Right forelimb (tissue), 1 donor: ENCODE data around the gene MAD1L1.

Experiments used
- DNase-seq: peaks from one replicate; pipeline ENCODE4 v3.0.0-alpha.2; 2018

MAD1L1 gene

DNA sequence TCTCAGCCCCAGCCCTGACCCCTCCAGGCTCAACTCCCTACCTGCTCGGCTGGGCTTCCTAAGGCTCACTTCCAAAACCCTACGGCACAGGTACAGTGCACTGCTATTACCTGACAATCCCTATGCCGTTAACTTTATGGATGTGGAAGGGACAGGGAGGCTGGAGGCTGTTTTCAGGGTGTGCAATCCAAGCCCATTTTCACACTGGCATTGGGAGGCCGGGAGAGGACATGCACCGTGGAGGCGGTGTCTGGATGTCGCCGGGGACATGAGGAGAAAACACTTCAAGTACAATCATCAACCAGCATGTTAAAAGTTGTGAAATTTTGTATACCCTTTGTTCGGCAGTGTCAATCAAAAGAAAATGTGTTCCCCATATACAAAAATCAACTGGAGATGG lies 80.1 kb downstream of the MAD1L1 start:
- DNase-seq, result no peak

DNA sequence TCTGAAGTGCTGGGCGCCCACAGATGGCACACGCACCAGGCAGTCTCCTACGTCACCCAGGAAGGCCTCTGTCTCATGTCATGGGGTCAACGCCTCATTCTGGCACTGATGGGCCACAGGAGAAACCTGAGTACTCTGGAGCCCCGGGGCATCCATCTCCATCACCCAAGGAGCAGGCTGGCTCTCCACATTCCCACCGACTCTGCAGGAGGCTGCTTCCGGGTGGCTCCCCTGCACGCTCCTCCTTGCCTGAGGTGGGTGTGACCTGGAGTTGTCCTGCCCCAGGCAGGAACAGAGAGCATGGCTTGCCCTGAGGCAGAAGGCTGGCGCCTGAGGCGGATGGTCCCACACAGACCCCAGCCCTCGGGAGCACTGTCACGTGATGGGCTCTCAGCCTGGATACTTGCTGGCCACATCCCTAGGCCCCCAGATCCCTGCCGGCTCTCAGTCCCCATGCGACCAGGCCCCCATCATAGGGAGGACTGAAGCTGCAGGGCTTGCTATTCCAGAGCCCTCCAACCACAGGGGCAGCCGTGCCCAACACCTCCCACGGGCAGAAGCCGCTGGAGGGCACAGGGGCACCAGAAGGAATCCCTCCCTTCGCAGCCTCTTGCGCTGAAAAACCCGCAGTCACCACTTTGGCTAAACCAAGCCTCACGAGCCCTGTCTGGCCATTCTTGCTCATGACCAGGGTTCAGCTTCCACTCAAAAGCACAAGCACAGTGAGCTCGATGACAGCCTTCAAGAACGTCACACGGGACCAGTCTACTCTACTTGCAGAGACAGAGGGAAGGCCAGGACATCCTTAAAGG lies 80.7 kb downstream of the MAD1L1 start:
- no peak for DNase-seq

DNA sequence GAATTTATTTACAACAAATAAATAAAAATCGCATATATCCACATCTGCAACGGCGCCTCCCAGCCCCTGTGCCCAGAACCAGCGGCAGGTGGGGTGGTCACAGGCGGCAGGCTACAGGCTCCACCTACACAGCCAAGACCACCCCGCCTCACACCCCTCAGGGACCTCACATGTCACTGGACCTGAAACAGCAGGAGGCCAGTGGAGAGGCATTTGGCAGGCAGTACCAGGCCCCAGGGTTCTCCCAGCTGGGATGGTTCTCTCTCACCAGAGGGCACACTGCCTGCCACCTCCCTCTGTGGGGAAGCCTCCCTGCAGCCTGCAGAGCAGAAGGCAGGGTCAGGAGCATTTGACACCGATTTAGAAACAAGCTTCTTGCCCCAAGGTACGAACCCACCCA lies 81.5 kb downstream of the MAD1L1 start:
- no peak for DNase-seq

DNA sequence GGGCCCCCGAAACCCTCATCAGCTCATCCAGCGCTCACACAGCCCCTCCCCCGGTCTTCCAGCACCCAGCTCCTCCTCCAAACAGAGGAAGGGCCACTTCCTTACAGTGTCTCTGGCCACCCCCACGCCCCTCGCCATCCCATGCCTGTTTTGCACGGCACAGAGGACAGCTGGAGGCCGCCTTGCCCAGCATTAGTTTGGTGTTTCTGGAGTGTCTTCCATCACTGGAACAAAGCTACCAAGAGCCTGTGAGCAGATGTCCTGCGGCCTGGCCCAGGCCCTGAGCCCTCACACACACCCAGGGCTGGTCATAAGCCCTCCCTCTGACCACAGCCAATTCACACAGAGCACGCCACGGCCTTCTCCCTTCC lies 82.3 kb downstream of the MAD1L1 start:
- DNase-seq, result no peak

DNA sequence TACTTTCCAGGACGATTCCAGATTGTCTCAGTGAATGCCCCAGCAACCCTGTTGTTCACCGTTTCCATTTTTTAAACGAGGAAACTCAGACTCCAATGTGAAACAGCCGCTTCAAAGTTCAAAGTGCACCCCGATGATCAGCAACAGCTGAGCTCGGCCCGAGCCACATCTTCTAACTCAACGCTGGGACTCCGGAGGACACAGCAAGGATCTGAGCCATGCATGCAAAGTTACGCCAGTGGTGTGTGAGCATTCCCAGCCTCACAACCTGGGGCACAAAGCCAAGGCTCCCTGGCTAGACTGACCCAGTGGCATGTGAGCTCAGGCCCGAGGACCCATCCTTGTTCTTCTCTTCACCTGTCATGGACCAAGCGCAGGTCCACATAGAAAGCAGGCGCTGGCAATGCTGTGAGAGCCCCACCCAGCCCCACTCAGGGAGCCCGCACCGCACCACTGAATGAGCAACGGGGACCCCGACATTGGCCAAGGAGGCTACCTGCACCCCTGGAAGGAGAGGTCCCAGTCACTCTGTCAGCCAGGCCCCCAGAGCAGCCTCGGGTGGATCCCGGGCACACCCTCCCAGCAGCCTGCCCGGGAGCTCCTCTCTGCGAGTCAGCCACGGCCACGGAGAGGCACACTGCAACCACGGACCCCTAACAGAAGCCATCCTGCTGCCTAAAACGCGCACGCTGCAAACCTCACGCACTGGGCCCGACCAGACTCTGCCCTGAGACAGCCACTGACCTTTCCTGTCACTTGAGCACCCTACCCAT lies 82.9 kb downstream of the MAD1L1 start:
- no peak for DNase-seq

DNA sequence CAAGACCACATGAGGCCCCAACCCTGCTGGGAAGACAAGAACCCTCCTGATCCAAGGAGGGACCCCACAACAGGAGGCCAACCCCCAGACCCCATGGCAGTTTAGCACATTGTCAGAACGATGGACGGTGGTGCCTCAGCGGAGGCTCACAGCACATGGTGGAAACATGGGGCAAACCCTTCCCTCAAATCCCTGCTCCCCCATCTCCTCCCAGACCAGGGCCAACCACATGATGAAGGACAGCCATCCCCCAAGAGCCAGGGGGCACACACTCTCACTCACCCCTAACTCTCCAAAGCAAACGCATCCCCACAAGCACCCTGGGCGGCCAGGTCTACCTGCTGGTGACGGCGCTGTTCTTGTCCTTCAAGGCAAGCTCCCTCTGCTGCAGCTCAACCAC lies 83.9 kb downstream of the MAD1L1 start:
- DNase-seq, result no peak

DNA sequence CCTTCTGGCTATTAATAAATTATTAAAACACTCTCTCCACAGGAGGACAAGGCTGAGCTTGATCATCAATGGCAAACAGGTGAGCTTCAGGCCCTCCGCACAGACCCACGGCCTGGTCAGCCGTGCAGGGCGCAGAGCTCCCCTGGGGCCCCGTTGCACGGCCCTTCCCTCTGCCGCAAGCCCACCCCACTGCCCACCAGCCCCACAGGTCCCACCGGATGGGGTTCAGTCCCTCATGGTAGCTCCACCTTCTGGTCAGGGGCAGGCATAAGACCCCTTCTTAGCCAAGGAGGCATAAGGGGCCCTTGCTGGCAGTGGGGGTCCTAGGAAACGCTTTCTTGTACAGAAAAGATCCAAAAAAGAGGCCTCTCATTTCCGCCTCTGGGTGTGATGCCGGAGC lies 84.6 kb downstream of the MAD1L1 start:
- no peak for DNase-seq

DNA sequence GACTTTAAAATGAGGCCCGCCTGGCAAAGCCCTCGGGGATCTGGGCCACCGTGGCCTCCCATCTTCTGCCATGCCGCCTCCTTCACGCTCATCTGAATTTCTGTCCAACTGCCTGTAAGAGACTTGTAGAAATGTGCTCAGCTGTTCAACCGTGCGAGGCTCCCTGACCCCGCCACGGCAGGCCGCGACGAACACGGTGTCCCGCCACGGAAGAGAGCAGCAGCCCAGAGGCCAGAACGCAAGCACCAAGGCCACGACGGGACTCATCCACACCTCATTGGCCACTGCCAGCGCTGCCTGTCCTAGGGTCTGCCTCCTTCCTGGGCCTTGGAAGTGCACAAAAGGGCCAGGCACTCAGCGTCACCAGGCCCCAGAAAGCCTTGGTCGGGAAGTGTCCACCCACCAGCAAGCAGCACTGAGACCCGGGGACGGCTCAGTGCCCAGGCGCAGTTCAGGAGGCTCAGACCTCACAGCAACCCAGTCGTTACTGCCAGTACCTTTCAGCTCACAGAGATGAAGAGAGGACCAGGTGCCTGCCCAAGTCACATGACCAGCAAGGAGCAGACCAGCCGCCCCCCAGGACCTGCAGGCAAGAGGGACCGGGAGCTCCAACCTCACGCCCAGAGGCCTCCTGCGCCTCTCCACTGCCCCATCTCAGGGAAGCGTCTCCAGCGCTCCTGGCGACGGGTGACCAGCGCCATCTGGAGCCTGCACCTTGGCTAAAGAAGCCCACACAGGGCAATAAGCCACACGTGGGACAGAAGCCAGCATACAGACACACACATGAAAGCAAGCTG lies 85.9 kb downstream of the MAD1L1 start:
- no peak for DNase-seq

DNA sequence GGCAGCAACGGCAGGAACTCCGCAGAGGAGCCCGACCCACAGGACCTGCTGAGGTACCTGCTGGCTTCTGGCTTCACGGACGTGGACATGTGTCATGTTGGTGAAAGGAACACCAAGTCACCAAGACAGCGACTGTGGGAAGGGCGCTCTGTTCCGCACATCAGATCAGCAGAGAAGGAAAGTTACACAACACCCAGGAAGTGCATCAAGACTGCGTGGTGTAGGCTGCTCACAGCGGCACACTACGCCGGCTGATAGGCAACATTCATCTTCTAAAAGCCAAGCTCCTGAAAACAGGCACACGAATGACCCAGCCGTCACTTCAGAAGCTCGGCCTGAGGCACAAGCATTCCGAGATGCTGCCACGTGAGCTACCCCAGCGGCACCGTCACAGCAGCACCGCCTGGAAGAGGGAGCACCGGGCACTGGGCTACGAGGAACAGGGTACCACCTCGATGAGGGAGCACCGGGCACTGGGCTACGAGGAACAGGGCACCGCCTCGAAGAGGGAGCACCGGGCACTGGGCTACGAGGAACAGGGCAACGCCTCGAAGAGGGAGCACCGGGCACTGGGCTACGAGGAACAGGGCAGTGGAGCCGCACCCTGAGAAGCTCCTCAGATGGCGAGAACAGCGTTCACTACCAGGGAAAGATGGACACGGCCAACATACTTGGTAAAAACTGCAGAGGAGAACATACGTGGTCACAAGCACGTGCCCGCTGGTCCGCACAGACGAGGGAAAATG lies 86.7 kb downstream of the MAD1L1 start:
- no peak for DNase-seq

DNA sequence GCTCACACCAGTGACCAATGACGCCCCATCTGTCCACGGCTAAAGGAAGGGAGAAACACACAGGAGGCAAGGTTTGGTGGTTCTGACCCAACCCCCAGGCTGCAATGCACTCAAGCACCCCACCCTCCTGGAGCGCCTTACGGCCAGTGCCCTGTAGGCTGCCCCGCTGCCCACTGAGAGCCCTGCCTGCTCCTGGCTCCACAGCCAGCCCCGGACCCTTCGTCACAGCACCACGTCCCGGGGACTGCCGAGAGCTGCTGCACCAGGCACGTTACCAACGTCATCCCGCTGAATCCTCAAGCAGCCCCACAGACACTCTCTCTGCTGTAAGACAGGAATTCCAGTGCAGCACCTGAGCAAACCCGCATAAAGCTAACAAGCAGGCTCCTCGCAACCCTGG lies 87.8 kb downstream of the MAD1L1 start:
- no peak for DNase-seq

DNA sequence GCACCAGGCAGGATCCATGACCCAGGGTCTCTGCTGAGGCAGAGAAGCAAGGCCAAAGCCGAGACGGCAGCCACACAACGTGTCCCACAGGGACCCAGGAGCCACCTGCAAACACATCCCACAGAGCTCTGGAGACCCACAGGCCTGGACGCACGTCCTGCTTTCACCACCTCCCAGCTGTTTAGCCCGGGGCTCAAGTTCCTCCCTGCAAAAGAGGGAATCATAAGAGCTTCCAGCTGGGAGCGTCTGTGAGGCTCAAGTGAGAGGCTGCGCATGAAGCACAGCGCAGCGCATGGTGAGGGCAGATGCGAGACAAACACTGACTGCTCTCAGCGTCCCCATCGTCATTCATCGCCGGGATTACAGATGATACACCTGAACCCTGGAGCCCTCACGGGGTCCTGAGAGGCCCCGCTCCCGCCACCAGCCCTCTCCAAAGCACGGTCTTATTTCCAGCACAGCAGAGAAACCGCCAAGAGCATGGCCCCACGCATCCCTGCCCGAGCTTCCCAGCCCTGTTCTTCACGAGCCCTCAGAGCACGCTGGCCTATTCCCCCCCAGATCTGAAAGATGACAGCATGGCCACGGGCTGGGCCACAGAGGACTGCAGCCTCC lies 88.7 kb downstream of the MAD1L1 start:
- DNase-seq, result no peak

DNA sequence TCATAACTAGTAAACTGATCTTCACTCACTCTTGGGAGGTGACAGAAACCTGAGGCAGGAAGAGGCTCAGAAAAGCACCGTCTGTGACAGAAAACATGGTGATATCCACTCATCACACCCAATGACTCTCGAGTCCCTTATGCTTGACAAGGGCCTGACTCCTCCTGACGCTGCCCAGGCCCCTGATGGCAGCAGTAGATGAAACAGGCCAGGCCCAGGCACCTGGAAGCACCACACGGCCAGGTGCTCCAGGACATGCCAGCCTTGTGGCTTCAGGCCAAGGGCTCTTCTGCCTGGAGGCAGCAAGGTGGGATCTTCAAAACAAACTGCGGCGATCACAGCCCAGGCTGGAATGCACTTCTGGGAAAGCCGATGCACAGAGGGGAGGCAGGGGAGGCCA lies 89.3 kb downstream of the MAD1L1 start:
- DNase-seq, result no peak

DNA sequence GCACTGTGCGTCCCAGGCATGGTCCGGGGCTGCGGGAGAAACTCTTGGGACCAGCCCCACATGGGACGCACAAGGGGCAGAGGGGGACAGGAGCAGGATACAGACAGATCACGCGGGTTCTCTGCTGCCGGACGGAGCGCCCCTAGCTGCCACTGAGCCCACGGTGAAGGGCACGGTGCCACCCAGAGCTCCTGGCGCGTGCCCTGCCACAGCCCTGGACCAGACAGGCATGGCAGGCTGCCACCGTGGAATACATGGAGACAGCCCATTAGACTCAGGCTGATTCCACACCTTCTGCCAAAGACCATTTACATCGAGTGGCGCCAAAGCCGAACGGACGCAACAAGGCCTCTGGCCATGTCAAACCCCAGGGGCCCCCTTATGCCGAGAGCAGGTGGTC lies 90.4 kb downstream of the MAD1L1 start:
- DNase-seq, result no peak

DNA sequence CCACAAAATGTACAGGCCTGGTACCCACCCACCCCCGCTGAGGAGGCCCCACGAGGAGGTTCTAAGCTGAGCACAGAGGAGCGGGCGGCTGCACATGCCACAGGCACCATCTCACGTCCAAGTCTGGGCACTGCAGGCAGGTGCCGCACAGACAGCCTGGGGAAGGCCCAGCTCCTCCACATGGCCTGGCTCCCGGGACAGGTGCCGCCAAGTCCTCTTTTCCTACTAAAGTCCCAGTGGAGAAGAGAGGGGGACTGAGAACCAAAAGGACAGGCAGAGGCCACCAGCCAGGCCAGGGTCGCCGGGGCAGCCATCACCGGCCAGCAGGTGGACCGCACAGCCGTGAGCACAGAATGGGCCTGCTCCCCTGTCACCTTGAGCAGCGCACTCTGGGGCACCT lies 91.1 kb downstream of the MAD1L1 start:
- DNase-seq, result no peak

DNA sequence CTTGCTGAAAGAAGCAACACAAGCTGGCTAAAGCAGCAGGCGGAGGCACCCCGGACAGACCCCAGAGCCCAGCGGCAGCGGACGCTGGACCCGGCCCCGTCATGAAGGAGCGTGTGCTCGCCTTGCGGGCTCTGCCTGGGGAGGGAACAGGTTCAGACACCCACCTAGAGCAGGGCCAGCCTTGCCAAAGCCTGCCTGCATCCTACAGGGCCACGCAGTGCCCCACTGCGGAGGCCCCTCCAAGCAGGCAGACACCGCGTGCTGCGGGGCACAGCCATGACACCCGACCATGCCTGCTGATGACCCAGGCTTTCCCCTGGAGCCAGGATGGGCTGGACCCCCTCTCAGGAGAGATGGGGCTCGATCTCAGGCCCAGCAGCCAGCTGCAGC lies 91.7 kb downstream of the MAD1L1 start:
- DNase-seq, result no peak

DNA sequence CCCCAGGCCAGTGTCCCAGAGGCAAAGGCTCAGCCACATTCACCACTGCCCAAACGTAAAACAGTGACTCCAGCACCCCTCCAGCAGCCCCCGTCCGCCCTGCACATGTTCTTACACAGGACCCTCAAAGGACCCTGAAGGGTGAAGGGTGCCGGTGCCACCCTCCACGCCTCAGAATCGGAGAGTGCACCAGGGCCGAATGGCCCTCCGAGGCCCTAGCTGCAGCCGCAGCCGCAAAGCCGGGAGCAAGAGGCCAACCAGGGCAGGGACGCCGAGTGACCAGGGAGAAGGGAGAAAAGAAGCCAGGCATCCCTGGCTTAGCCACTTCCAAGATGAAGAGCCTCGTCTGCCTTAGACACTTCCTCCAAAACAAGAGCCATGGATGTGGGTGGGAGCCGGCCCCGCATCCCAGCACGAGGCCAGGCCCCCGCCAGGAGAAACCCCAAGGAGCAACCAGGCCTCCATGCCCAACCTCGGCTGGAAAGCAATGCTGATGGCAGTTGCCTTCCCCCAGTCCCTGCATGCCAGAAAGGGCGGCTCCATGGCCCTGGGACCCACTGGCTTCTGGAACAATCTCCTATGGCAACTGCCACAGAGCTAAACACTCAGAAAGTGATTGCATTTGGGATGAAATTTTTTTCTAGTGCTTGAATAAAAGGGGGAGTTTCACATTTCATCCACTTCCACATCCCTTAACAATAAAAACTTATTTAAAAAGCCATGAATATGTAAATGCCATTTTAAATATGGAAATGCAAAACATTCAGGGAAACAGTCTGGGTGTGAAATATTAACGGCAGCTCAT lies 92.3 kb downstream of the MAD1L1 start:
- DNase-seq, result no peak

DNA sequence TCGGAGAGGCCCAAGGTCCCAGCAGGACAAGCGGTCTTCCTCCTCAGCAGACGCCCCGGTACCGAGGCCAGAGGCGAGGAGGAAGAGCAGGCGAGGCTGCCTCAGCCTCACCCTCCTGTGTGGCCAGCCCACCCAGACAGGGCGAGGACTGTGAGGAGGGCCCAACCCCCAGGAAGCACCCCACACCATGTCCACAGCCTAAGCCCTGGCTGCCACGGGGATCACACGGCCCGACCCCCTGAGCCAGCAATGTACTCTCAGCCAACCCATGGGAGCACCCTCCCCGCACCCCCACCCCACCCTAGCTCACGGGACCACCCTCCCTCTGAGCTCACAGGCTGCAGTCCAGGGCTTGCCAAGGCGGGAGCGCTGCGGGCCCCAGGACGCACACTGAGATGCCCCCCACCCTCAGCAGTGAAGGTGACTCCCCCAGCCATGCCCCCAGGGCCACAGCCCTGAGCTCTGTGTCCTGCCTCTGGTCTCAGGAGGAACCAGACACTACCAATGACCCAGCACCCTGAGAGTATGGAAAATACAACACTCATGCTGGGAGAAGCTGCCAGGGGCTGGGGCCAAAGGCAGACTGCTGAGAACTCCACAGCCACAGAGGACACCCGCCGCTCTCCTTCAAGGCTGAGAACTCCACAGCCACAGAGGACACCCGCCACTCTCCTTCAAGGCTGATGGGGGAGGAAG lies 93.6 kb downstream of the MAD1L1 start:
- DNase-seq, result no peak

DNA sequence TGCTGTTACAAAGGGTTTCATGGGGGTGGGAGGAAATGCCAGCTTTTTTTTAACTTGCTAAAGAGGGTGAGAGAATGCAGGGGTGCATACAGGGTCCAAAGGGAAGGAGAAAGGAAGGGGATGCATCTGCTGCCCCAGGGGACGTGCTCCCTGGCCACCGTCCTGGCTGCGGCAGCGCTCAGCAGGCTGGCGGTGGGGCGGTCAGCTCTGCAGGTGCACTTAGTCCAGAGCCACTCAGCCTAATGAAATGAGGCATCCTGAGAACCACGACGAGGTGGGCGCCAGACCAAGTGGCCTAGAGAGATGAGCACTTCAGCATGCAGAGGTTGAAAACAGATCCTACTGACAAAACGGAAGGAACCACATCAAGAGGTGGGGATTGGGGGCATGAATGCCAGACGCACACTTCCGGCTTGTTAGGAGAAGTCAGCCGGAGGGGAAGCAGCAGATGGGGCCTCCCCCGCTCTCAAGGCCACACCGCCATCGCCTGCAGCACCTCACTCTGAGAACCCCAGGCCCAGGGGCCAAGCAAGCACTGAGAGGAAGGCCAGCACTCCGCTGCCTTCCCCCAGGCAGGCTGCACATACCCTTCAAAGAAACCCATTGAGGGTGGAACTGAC lies 94.5 kb downstream of the MAD1L1 start:
- no peak for DNase-seq

DNA sequence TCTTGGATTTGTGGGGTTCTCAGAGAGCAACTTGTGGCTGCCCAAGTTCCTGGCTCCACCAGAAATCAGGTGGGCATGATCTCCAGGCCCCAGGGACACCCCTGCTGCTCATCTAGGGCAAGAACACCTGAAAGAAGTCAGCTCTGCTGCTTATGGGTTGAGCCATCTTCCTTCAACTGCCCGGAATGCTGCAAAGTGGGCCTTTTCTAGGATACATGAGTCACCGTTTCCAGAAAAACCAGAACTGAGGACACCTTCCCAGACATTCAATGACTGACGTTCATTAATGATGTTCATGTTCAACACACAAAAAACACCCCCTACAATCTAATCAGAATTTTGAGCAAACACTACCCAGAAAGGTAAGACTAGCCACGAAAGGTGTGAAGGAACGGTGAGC lies 98.0 kb downstream of the MAD1L1 start:
- DNase-seq, result no peak

DNA sequence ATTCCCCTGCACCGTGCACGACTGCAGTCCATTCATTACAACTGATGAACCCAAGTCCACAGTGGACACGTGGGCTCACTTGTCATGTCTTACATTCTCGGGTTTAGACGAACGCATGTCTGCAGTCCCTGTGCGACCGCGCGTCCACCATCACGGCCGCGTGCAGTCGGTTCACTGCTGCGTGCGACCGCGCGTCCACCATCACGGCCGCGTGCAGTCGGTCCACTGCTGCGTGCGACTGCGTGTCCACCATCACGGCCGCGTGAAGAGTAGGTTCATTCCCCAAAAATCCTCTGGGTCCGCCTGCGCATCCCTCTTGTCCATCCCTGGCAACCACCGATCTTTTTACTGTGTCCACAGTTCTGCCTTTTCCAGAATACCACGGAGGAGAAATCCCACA lies 100.5 kb downstream of the MAD1L1 start:
- no peak for DNase-seq

DNA sequence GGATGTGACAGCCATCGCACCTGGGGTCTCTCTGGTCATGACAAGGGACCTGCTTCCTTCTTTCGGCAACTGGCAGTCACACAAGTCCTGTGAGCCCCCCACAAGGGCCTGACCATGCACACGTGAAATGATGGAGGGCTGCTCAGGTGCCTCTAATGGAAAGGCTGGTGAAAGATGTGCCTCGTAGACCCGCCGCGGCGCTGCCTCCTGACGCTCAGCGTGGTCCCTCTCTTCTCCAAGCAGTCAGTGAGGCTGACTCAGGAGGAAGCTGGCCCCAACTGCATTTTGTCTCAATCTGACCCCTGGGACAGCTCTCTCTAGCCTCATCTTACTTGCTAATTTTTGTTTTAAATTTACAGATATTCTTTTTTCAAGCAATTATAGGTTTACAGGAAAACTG lies 100.9 kb downstream of the MAD1L1 start:
- DNase-seq, result no peak
